ENCODE results near the gene POU4F3. TPM values are rescaled to one million over a fixed set of nuclear protein-coding genes. Genes with fewer than 3 reads are reported as not detected.

The POU4F3 gene
- total RNA-seq, 1 donor from 2014 or later = 0.22 TPM

GRCh38 chr5:146327989-146328388, 10.7 kb upstream of the POU4F3 start:
- TF ChIP-seq CTCF (IDR thresholded peaks at IDR 0.05) = no peak
- TF ChIP-seq EZH2phosphoT487 (IDR thresholded peaks at IDR 0.05) = no peak
- no peak for TF ChIP-seq EZH2 (IDR thresholded peaks at IDR 0.05)
- Mint-ChIP-seq H3K9me3 (no peaks in the 10 kb centered on the region), H3K36me3 (no peaks in the 10 kb centered on the region), H3K27me3 (ENCODE audit: insufficient read depth, low read depth) (peaks cover 31% of the 10 kb centered on the region), H3K4me1 (peaks cover 8% of the 10 kb centered on the region), H3K4me3 (no peak overlapping the region), H3K27ac (no peak overlapping the region)
- Histone ChIP-seq H3K79me2 (ENCODE audit: low read depth) (no peaks in the 10 kb centered on the region), H2AFZ (replicated peaks) (no peak overlapping the region), H3K27me3 (peaks cover 40% of the 10 kb centered on the region), H4K20me1 (ENCODE audit: low read depth) (peaks cover 5% of the 10 kb centered on the region), H3K4me2 (no peak overlapping the region), H3K36me3 (no peaks in the 10 kb centered on the region), H3F3A (ENCODE audit: low read depth) (no peaks in the 10 kb centered on the region), H3K9ac (no peak overlapping the region), H3K4me3 (no peak overlapping the region), H3K9me3 (ENCODE audit: low read depth) (no peaks in the 10 kb centered on the region), H3K27ac (no peak overlapping the region), H3K4me1 (peaks cover 17% of the 10 kb centered on the region)
- no peak for DNase-seq (ENCODE audit: low spot score)

GRCh38 chr5:146329697-146330096, 8.9 kb upstream of the POU4F3 start:
- TF ChIP-seq CTCF (IDR thresholded peaks at IDR 0.05) = no peak
- Histone ChIP-seq H3K4me3 (no peak overlapping the region), H2AFZ (replicated peaks) (no peak overlapping the region), H3K36me3 (no peaks in the 10 kb centered on the region), H3K79me2 (ENCODE audit: low read depth) (no peaks in the 10 kb centered on the region), H4K20me1 (ENCODE audit: low read depth) (peaks cover 11% of the 10 kb centered on the region), H3K4me1 (peaks cover 17% of the 10 kb centered on the region), H3F3A (ENCODE audit: low read depth) (peaks cover 4% of the 10 kb centered on the region), H3K9ac (no peak overlapping the region), H3K27ac (no peak overlapping the region), H3K9me3 (ENCODE audit: low read depth) (no peaks in the 10 kb centered on the region), H3K27me3 (peaks cover 57% of the 10 kb centered on the region), H3K4me2 (no peak overlapping the region)
- Mint-ChIP-seq H3K4me1 (peaks cover 8% of the 10 kb centered on the region), H3K27ac (no peak overlapping the region), H3K36me3 (no peaks in the 10 kb centered on the region), H3K4me3 (no peak overlapping the region), H3K9me3 (no peaks in the 10 kb centered on the region), H3K27me3 (ENCODE audit: insufficient read depth, low read depth) (peaks cover 47% of the 10 kb centered on the region)
- DNase-seq (ENCODE audit: low spot score) = no peak

- H3K4me1 ChIP-seq = peaks cover 17% of the 10 kb centered on the region
- DNase-seq (ENCODE audit: low spot score) = peak; percentile 83
- peak overlapping the region; percentile 63 for H3K4me2 ChIP-seq
- peaks cover 8% of the 10 kb centered on the region for H3K4me1 Mint-ChIP-seq
- H3K9me3 Mint-ChIP-seq = no peaks in the 10 kb centered on the region
- H3K4me3 ChIP-seq = peak overlapping the region; percentile 14
- H3K79me2 ChIP-seq (ENCODE audit: low read depth) = no peaks in the 10 kb centered on the region
- H4K20me1 ChIP-seq (ENCODE audit: low read depth) = peaks cover 21% of the 10 kb centered on the region
- no peaks in the 10 kb centered on the region for H3K9me3 ChIP-seq (ENCODE audit: low read depth)
- H3K27ac Mint-ChIP-seq = no peak overlapping the region
- TF ChIP-seq EZH2phosphoT487 (IDR thresholded peaks at IDR 0.05) (peak; percentile 15), EZH2 (IDR thresholded peaks at IDR 0.05) (no peak)
- no peak overlapping the region for H3K9ac ChIP-seq
- H3K27me3 Mint-ChIP-seq (ENCODE audit: insufficient read depth, low read depth) = peaks cover 58% of the 10 kb centered on the region
- no peak overlapping the region for H3K4me3 Mint-ChIP-seq
- peaks cover 4% of the 10 kb centered on the region for H3F3A ChIP-seq (ENCODE audit: low read depth)
- H3K27me3 ChIP-seq = peaks cover 74% of the 10 kb centered on the region
- no peaks in the 10 kb centered on the region for H3K36me3 ChIP-seq
- no peak overlapping the region for H3K27ac ChIP-seq
- H2AFZ ChIP-seq (replicated peaks) = no peak overlapping the region
- no peaks in the 10 kb centered on the region for H3K36me3 Mint-ChIP-seq
These were observed 7.2 kb upstream of the POU4F3 start for GRCh38 chr5:146331423-146331822.

GRCh38 chr5:146334074-146334533, 4.5 kb upstream of the POU4F3 start:
- Histone ChIP-seq H3K79me2 (ENCODE audit: low read depth) (no peaks in the 10 kb centered on the region), H3K9me3 (ENCODE audit: low read depth) (no peaks in the 10 kb centered on the region), H3K27ac (no peak overlapping the region), H3K4me1 (peaks cover 31% of the 10 kb centered on the region), H3F3A (ENCODE audit: low read depth) (peaks cover 4% of the 10 kb centered on the region), H4K20me1 (ENCODE audit: low read depth) (peaks cover 47% of the 10 kb centered on the region), H2AFZ (replicated peaks) (no peak overlapping the region), H3K4me3 (no peak overlapping the region), H3K4me2 (peak overlapping the region; percentile 65), H3K27me3 (peaks cover 100% of the 10 kb centered on the region), H3K9ac (no peak overlapping the region), H3K36me3 (no peaks in the 10 kb centered on the region)
- H3K27ac Mint-ChIP-seq = no peak overlapping the region
- no peaks in the 10 kb centered on the region for H3K9me3 Mint-ChIP-seq
- peaks cover 81% of the 10 kb centered on the region for H3K27me3 Mint-ChIP-seq (ENCODE audit: insufficient read depth, low read depth)
- peaks cover 14% of the 10 kb centered on the region for H3K4me1 Mint-ChIP-seq
- no peak overlapping the region for H3K4me3 Mint-ChIP-seq
- TF ChIP-seq EZH2phosphoT487 (IDR thresholded peaks at IDR 0.05) (peak; percentile 76), EZH2 (IDR thresholded peaks at IDR 0.05) (peak; percentile 84), CTCF (IDR thresholded peaks at IDR 0.05) (no peak)
- no peaks in the 10 kb centered on the region for H3K36me3 Mint-ChIP-seq
- peak; percentile 87 for DNase-seq (ENCODE audit: low spot score)

All from neural progenitor cell (in vitro differentiated cells).